HEK293T (cell line): Measurements from ENCODE around the gene SNAP23.
A peak's percentile ranks its signal among the peaks of the same experiment; 100 is the strongest.

Source experiments
- CTCF ChIA-PET: fragments of 350-600 bp; formaldehyde crosslinking; extraction: SDS; loops from one replicate; lab custom pipeline; 2021; ENCODE audit warnings: antibody characterized with exemption, inconsistent platforms; lab: Yijun Ruan, JAX
- POLR2A ChIA-PET: fragments of 350-600 bp; formaldehyde crosslinking; extraction: SDS; loops from one replicate; lab custom pipeline; 2020; ENCODE audit warnings: antibody characterized with exemption, inconsistent platforms; lab: Yijun Ruan, JAX
- DNase-seq: peaks from one replicate; pipeline ENCODE4 v3.0.0; 2012; ENCODE audit warnings: mixed read lengths; ENCODE audit errors: extremely low spot score
- ELF4 ChIP-seq: fragments of 450-650 bp; IDR thresholded peaks from 2 replicates; pipeline ENCODE4 v1.6.1; 2017; ENCODE audit warnings: antibody characterized with exemption
- FOXA1 ChIP-seq: fragments of 450-650 bp; IDR thresholded peaks from 2 replicates; pipeline ENCODE4 v1.6.1; 2016; ENCODE audit warnings: mild to moderate bottlenecking
- FOXK2 ChIP-seq: fragments of 450-650 bp; IDR thresholded peaks from 2 replicates; pipeline ENCODE4 v1.6.1; 2016; ENCODE audit warnings: mild to moderate bottlenecking
- FOXM1 ChIP-seq: fragments of 450-650 bp; IDR thresholded peaks from 2 replicates; pipeline ENCODE4 v1.6.1; 2017; ENCODE audit warnings: mild to moderate bottlenecking, borderline replicate concordance
- HDGF ChIP-seq: fragments of 450-650 bp; IDR thresholded peaks from 2 replicates; pipeline ENCODE4 v1.6.1; 2017; ENCODE audit warnings: antibody characterized with exemption, borderline replicate concordance
- L3MBTL2 ChIP-seq: fragments of 450-650 bp; conservative IDR thresholded peaks from 2 replicates; pipeline ENCODE4 v1.6.1; 2016; ENCODE audit warnings: mild to moderate bottlenecking
- SP1 ChIP-seq: fragments of 450-650 bp; IDR thresholded peaks from 2 replicates; pipeline ENCODE4 v1.6.1; 2017
- ZNF384 ChIP-seq: fragments of 450-650 bp; IDR thresholded peaks from 2 replicates; pipeline ENCODE4 v1.6.1; 2016

SNAP23 gene

GRCh38 chr15:42578984-42579537 lies 83.6 kb downstream of the SNAP23 start:
- TF ChIP-seq HDGF = no peak
- no peak for TF ChIP-seq FOXM1
- no peak for TF ChIP-seq ELF4
- TF ChIP-seq SP1 = no peak
- DNase-seq = no peak
- CTCF ChIA-PET = no interaction called here
- POLR2A ChIA-PET = no interaction called here

- DNase-seq = peak; percentile 67
- ChIA-PET POLR2A (interaction anchor here (1.0 kb wide), 1 partner anchor 86 kb away, joined by 4 read pairs; the partner anchor contains the start of gene SNAP23), CTCF (interaction anchor here (0.7 to 1.0 kb wide), 3 partner anchors 10 to 196 kb away, joined by 3 read pairs; no protein-coding TSS in a partner anchor)
- TF ChIP-seq FOXM1 = no peak
- no peak for TF ChIP-seq SP1
- no peak for TF ChIP-seq FOXK2
- TF ChIP-seq L3MBTL2 = peak; percentile 30; the same call in 1 of the 2 replicates
- TF ChIP-seq HDGF = no peak
- TF ChIP-seq FOXA1 = no peak
- TF ChIP-seq ZNF384 = no peak
Measured at GRCh38 chr15:42581272-42581730, 85.9 kb downstream of the SNAP23 start.
